Endothelial cell of umbilical vein (primary cell): ENCODE measurements around the gene MDFIC. TPM values are rescaled to one million over a fixed set of nuclear protein-coding genes. Genes with fewer than 3 reads are reported as not detected.
A peak's percentile ranks its signal among the peaks of the same experiment; 100 is the strongest.

Source experiments
- BruUV-seq: library from RNA; stranded (reverse); fragments of 400-500 nt; replicated peaks from 2 replicates; lab custom pipeline; 2021; lab: Mats Ljungman, UMichigan
- CTCF ChIA-PET: fragments of 300-600, 350-600 bp; sonication (Branson Sonifier 250); formaldehyde crosslinking; loops from one replicate; lab custom pipeline; 2021; ENCODE audit warnings: antibody characterized with exemption, inconsistent platforms; lab: Charles Lee
- POLR2A ChIA-PET: fragments of 300-600, 350-600 bp; sonication (Branson Sonifier 250); formaldehyde crosslinking; loops from one replicate; lab custom pipeline; 2021; ENCODE audit warnings: antibody characterized with exemption, inconsistent platforms; lab: Charles Lee
- DNase-seq: peaks from one replicate; pipeline ENCODE4 v3.0.0-alpha.2; 2011; ENCODE audit warnings: low read depth, low spot score
- FAIRE-seq: peaks from 2 replicates; lab custom pipeline; 2011; peaks lifted over from hg19 to GRCh38; lab: Jason Lieb, UNC
- H2AFZ ChIP-seq: 2 replicates; pipeline ENCODE4 v1.6.0; 2012; ENCODE audit warnings: low read depth, low read length, control low read depth, inconsistent platforms
- H3K27ac ChIP-seq: 2 replicates; pipeline ENCODE4 v1.5.1; 2011; ENCODE audit warnings: low read depth, mild to moderate bottlenecking, control low read depth, low read length, moderate library complexity; ENCODE audit not compliant: insufficient read depth
- H3K27me3 ChIP-seq, 2 experiments: 2 replicates each; pipeline versions ENCODE4 v1.6.0 to v1.6.1; 2011; ENCODE audit warnings: low read length in 2 of 2, mixed read lengths in 1 of 2; ENCODE audit not compliant: control insufficient read depth in 2 of 2, insufficient read depth in 2 of 2
- H3K36me3 ChIP-seq, 2 experiments: 2 replicates in 1 of 2; 3 replicates in 1 of 2; pipeline ENCODE4 v1.5.1; 2011; ENCODE audit warnings: low read length in 2 of 2, mild to moderate bottlenecking in 1 of 2, moderate library complexity in 1 of 2; ENCODE audit not compliant: control insufficient read depth in 2 of 2, insufficient read depth in 2 of 2; ENCODE audit errors: extremely low read depth in 1 of 2
- H3K4me1 ChIP-seq: 3 replicates; pipeline ENCODE4 v1.5.1; 2011; ENCODE audit warnings: mild to moderate bottlenecking, low read length; ENCODE audit not compliant: control insufficient read depth, insufficient read depth; ENCODE audit errors: extremely low read depth
- H3K4me2 ChIP-seq: 2 replicates; pipeline ENCODE4 v1.6.1; 2011; ENCODE audit warnings: low read length, control low read depth, mixed read lengths; ENCODE audit not compliant: insufficient read depth
- H3K4me3 ChIP-seq, 3 experiments: fragments of 200-600 bp in 1 of 3; sonication (generic), shearing (Covaris generic) in 1 of 3; replicated peaks in 1 of 3; 2 replicates each; pipeline ENCODE4 v1.5.1; 2011 to 2016; ENCODE audit warnings: control low read depth in 3 of 3, low read length in 3 of 3, mild to moderate bottlenecking in 2 of 3, inconsistent platforms in 1 of 3, low read depth in 1 of 3, moderate library complexity in 1 of 3; ENCODE audit not compliant: insufficient read depth in 1 of 3
- H3K79me2 ChIP-seq: 2 replicates; pipeline ENCODE4 v1.6.0; 2012; ENCODE audit warnings: low read length, inconsistent platforms; ENCODE audit not compliant: control insufficient read depth, insufficient read depth
- H3K9ac ChIP-seq: replicated peaks from 2 replicates; pipeline ENCODE3; 2011; ENCODE audit warnings: low read length, control low read depth; ENCODE audit not compliant: insufficient read depth; ENCODE audit errors: extremely low read depth
- H3K9me1 ChIP-seq: replicated peaks from 3 replicates; pipeline ENCODE4 v1.6.0; 2011; ENCODE audit warnings: mild to moderate bottlenecking, low read length; ENCODE audit not compliant: control insufficient read depth, insufficient read depth; ENCODE audit errors: extremely low read depth
- H3K9me3 ChIP-seq: replicated peaks from 2 replicates; pipeline ENCODE4 v1.5.1; 2012; ENCODE audit warnings: low read length, inconsistent platforms; ENCODE audit not compliant: control insufficient read depth, insufficient read depth
- H4K20me1 ChIP-seq: replicated peaks from 2 replicates; pipeline ENCODE3; 2011; ENCODE audit warnings: mild to moderate bottlenecking, low read length; ENCODE audit not compliant: control insufficient read depth, insufficient read depth; ENCODE audit errors: extremely low read depth
- EZH2 ChIP-seq: IDR thresholded peaks from 2 replicates; pipeline ENCODE4 v1.6.1; 2012; ENCODE audit warnings: borderline replicate concordance, low read depth, mild to moderate bottlenecking, moderate library complexity, low read length, inconsistent platforms; ENCODE audit not compliant: severe bottlenecking
- FOS ChIP-seq: IDR thresholded peaks from 2 replicates; pipeline ENCODE4 v1.6.1; 2011; ENCODE audit warnings: mild to moderate bottlenecking, low read length, moderate library complexity, borderline replicate concordance; ENCODE audit not compliant: insufficient read depth
- GATA2 ChIP-seq: IDR thresholded peaks from 2 replicates; pipeline ENCODE4 v1.7.0; 2011; ENCODE audit warnings: low read depth, mild to moderate bottlenecking, moderate library complexity, mixed read lengths, low read length; ENCODE audit not compliant: insufficient read length, insufficient read depth
- JUN ChIP-seq: IDR thresholded peaks from 2 replicates; pipeline ENCODE4 v1.6.1; 2011; ENCODE audit warnings: borderline replicate concordance, low read depth; ENCODE audit not compliant: insufficient read length, insufficient read depth
- MYC ChIP-seq: IDR thresholded peaks from one replicate; pipeline ENCODE4 v1.6.1; 2011; ENCODE audit warnings: mild to moderate bottlenecking, low read depth, low read length
- POLR2A ChIP-seq: IDR thresholded peaks from 2 replicates; pipeline ENCODE4 v1.6.1; 2012; ENCODE audit warnings: low read depth, mild to moderate bottlenecking, control low read depth, low read length
- POLR2AphosphoS5 ChIP-seq: IDR thresholded peaks from 2 replicates; pipeline ENCODE4 v1.6.1; 2012; ENCODE audit warnings: low read depth, mild to moderate bottlenecking, control low read depth, low read length, moderate library complexity; ENCODE audit not compliant: insufficient read depth
- dilution Hi-C: fragments of 300-500 bp; cut with MboI; formaldehyde crosslinking; loops from one replicate; pipeline ENCODE4 v1.15.0; 2019; ENCODE audit warnings: low sequenced_read_pairs; ENCODE audit not compliant: extremely low pct_ligation_motif_present
- intact Hi-C: fragments of 100-400 bp; cut with micrococcal nuclease; formaldehyde crosslinking; loops from one replicate; pipeline ENCODE4 v1.10.0; 2022
- polyA plus RNA-seq, 4 experiments: library from polyadenylated mRNA; depleted of rRNA in 3 of 4; stranded (reverse) in 3 of 4; unstranded in 1 of 4; fragments of >200 nt; gene quantifications; 2 replicates each; pipeline versions ENCODE4 v1.2.1 to v1.2.3, GENCODE V29; 2011 to 2012; ENCODE audit warnings: missing spikeins in 1 of 4
- total RNA-seq: library from RNA; stranded (reverse); gene quantifications from 2 replicates; pipeline ENCODE4 v1.2.3, GENCODE V29; 2021
- TF ChIP-seq, protein P1 (sequence below): IDR thresholded peaks from 2 replicates; pipeline ENCODE4 v1.6.1; 2011; ENCODE audit not compliant: insufficient read depth, insufficient read length
- TF ChIP-seq, protein P2 (sequence below), 2 donors: IDR thresholded peaks; 1 replicate in 1 of 2; 2 replicates in 1 of 2; pipeline ENCODE4 v1.5.1; 2011; ENCODE audit warnings: low read length in 2 of 2, mild to moderate bottlenecking in 2 of 2, moderate library complexity in 2 of 2, control low read depth in 1 of 2, inconsistent platforms in 1 of 2, low read depth in 1 of 2; ENCODE audit not compliant: insufficient read depth in 1 of 2; ENCODE audit errors: extremely low read depth in 1 of 2

The MDFIC gene
- total and polyA plus RNA-seq, 2 donors (not counting 3 experiments of a cell fraction or from before 2014, with no cell fraction given): 6.5 to 14.2 TPM

DNA sequence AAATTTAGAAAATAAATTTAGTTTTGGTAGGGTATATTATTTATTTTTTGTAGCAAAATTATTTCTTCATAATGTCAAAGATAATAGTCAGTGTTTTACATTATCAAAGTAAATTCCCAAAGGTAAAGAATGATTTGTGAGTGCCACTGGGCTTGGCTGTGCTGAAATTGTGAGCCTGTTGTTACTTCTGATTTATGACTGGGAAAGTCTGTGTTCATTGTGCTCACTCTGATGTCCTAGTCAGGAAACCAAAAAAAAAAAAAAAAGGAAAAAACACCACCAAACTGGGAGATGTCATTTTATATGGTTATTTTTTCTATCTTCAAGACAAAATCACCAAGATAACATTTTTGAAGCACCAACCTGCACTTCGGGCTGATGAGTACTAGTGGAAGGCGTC is 44.3 kb downstream of the MDFIC start:
- no peak overlapping the region for H3K4me3 ChIP-seq
- dilution Hi-C loops (no loop called here), intact Hi-C loops (no loop called here)
- ChIA-PET POLR2A (no interaction called here), CTCF (no interaction called here)
- no TSS peak for BruUV-seq
- TF ChIP-seq FOS (no peak), GATA2 (no peak), MYC (no peak)
- TF ChIP-seq, protein P1, sequence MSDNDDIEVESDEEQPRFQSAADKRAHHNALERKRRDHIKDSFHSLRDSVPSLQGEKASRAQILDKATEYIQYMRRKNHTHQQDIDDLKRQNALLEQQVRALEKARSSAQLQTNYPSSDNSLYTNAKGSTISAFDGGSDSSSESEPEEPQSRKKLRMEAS: no peak
- FAIRE-seq (peak; percentile 4), DNase-seq (no peak)
- no peak overlapping the region for H3K4me2 ChIP-seq
- H3K9me1 ChIP-seq: no peaks in the 10 kb centered on the region
- H3K9ac ChIP-seq: no peak overlapping the region
- no peaks in the 10 kb centered on the region for H3K9me3 ChIP-seq
- no peak overlapping the region for H3K27ac ChIP-seq
- no peaks in the 10 kb centered on the region for H3K36me3 ChIP-seq
- no peaks in the 10 kb centered on the region for H3K4me1 ChIP-seq
- H3K27me3 ChIP-seq: no peaks in the 10 kb centered on the region
- no peaks in the 10 kb centered on the region for H4K20me1 ChIP-seq
- no peak overlapping the region for H2AFZ ChIP-seq
- H3K79me2 ChIP-seq: no peaks in the 10 kb centered on the region

DNA sequence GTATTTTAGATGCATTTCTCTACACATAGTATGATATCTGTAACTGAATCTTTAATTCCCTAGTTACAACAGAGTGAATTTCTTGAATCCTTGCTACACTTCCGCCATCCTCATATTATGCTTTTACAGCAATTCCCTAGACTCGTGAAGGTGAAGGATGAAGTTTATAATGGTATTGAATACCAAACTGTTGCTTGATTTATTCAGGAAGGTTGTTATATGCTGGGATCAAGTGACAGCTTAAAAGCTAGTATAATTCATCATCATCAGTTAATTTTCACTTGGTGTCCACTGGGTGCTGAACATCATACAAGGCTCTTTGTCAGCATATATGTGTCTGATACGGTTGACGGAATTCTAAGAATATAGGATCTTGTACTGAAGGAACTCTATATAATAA is 47.2 kb downstream of the MDFIC start:
- FAIRE-seq (no peak), DNase-seq (no peak)
- Histone ChIP-seq H3K4me3 (no peak overlapping the region), H3K27ac (no peak overlapping the region), H3K79me2 (no peaks in the 10 kb centered on the region), H3K9ac (no peak overlapping the region), H2AFZ (no peak overlapping the region), H3K4me2 (no peak overlapping the region), H3K4me1 (no peaks in the 10 kb centered on the region), H3K9me1 (no peaks in the 10 kb centered on the region), H3K9me3 (no peaks in the 10 kb centered on the region), H3K36me3 (no peaks in the 10 kb centered on the region), H3K27me3 (no peaks in the 10 kb centered on the region), H4K20me1 (no peaks in the 10 kb centered on the region)
- CTCF ChIA-PET: no interaction called here
- dilution Hi-C loops: no loop called here
- no TSS peak for BruUV-seq
- TF ChIP-seq JUN (no peak), POLR2AphosphoS5 (no peak), POLR2A (no peak), MYC (no peak), EZH2 (no peak), GATA2 (no peak), FOS (no peak)
- TF ChIP-seq, protein P2, sequence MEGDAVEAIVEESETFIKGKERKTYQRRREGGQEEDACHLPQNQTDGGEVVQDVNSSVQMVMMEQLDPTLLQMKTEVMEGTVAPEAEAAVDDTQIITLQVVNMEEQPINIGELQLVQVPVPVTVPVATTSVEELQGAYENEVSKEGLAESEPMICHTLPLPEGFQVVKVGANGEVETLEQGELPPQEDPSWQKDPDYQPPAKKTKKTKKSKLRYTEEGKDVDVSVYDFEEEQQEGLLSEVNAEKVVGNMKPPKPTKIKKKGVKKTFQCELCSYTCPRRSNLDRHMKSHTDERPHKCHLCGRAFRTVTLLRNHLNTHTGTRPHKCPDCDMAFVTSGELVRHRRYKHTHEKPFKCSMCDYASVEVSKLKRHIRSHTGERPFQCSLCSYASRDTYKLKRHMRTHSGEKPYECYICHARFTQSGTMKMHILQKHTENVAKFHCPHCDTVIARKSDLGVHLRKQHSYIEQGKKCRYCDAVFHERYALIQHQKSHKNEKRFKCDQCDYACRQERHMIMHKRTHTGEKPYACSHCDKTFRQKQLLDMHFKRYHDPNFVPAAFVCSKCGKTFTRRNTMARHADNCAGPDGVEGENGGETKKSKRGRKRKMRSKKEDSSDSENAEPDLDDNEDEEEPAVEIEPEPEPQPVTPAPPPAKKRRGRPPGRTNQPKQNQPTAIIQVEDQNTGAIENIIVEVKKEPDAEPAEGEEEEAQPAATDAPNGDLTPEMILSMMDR (IDR thresholded peaks at IDR 0.05; ENCODE audit: extremely low read depth in 1 of 2, insufficient read depth in 1 of 2, low read depth in 1 of 2, low read length in 2 of 2): no peak
- TF ChIP-seq, protein P1: no peak
- POLR2A ChIA-PET: no interaction called here
- intact Hi-C loops: no loop called here
